ENCODE measurements around the gene ADIPOR1.
"Not testable (repeated sequence)": the region's sequence is repeated elsewhere in the genome, so short reads cannot be mapped to it uniquely, and the experiment has no call there.

ADIPOR1 gene

DNA sequence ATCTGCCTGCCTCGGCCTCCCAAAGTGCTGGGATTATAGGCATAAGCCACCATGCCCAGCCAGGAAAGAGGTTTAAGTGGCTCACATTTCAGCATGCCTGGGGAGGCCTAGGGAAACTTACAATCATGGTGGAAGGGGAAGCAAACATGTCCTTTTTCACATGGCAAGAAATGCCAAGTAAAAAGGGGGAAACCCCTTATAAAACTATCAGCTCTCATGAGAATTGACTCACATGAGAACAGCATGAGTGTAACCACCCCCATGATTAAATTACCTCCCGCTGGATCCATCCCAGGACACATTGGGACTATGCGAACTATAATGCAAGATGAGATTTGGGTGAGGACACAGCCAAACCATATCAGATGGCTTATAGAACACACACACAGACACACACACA is 22.3 kb downstream of the ADIPOR1 start:
- DNase-seq = no peak

GRCh38 chr1:202934755-202935154 is 23.4 kb downstream of the ADIPOR1 start:
- no peak for DNase-seq

DNA sequence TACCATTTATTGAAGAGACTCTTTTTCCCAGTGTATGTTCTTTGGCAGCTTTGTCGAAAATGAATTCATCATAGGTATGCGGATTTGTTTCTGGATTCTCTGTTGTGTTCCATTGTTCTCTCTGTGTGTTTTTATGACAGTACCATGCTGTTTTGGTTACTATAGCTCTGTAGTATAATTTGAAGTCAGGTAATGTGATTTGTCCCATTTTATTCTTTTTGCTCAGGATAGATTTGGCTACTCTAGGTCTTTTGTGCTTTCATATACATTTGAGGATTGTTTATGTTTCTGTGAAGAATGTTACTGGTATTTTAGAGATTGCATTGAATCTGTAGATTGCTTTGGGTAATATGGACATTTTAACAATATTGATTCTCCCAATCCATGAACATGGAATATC is 25.6 kb downstream of the ADIPOR1 start:
- DNase-seq = no peak

- peak; percentile 81 for DNase-seq
These were observed 31.3 kb downstream of the ADIPOR1 start, which contains the start of gene KLHL12 for GRCh38 chr1:202926581-202927491. TSS of gene KLHL12 (minus strand) at chr1:202927234. CDS start at chr1:202925162, 2,072 bp downstream.

DNA sequence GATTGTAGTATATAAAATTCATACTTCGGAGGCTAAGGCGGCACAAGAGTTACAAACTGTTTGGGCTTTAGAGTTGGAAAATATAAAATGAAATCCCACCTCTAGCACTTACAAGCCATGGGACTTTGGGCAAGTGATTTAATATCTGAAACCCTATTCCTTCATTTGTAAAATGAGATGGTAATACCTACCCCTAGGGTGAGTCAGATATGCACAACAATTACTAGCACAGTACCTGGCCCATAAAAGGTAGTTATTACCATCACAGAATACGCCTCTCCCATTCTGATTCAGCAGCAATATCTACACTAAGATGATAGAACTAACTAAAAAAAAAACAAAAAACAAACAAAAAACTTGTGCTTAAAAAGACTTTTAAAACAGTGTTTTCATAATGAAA is 34.6 kb downstream of the ADIPOR1 start:
- no peak for DNase-seq

- DNase-seq = no peak
These were observed 38.5 kb downstream of the ADIPOR1 start for GRCh38 chr1:202919615-202920014.

DNA sequence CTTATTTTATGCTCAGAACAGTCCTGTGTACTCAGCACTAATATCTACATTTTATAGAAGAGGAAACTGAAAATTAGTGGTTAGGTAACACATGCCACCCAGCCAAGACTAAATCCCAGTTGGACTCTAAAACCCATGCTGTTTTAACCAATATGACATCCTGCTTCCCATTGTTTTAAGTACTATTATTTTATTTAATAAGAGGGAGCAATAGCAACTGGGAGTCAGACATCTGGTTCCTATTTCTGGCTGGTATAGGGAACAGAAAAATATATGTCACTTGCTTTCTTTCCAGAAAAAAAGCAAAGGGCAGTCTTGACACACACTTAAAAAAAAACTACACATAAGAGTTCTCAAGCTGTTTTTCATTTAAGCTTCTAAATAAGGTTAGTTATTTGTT is 43.0 kb downstream of the ADIPOR1 start:
- DNase-seq = no peak

DNA sequence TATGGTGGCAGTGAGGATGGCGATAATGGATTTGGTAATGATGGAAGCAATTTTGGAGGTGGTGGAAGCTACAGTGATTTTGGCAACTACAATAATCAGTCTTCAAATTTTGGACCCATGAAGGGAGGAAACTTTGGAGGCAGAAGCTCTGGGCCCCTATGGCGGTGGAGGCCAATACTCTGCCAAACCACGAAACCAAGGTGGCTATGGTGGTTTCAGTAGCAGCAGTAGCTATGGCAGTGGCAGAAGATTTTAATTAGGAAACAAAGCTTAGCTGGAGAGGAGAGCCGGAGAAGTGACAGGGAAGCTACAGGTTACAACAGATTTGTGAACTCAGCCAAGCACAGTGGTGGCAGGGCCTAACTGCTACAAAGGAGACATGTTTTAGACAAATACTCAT is 45.6 kb downstream of the ADIPOR1 start:
- not testable (repeated sequence) for DNase-seq

DNA sequence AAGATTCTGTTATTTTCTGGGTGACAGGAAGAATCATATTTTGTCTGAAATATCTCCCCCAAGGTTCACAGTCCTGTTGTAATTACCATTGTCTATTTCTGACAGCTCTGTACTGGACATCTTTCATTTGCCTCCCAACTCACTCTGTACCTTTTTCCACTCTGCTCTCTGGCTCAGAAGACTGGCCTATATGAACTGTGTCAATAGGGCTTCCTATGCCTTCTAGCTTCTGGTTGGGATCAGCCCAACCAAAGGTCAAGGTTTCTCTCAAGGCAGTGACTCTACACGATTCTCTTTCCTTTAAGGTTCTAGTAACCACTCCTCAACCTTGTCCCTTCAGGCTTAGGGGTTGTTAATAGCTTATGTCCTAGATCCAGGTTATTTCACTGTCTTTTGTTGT is 48.6 kb downstream of the ADIPOR1 start:
- no peak for DNase-seq

DNA sequence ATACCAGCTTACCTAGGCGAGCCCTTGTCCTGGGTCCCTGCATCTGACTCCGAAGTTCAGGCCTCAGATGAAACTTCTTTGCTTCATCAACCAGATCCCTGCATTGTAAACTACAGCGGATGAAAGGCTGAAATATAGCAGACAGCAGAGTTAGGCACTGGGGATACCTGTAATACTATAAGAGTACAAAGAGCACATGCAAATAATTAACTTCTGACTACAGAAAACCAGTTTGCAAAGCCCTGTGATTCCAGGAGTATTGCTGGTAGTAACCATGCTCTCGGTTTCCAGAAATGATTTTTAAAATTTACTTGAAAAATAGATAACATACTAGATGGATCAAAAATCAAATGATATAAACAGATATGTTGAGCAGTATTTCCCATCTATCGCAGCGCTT is 49.1 kb downstream of the ADIPOR1 start:
- DNase-seq = no peak

DNA sequence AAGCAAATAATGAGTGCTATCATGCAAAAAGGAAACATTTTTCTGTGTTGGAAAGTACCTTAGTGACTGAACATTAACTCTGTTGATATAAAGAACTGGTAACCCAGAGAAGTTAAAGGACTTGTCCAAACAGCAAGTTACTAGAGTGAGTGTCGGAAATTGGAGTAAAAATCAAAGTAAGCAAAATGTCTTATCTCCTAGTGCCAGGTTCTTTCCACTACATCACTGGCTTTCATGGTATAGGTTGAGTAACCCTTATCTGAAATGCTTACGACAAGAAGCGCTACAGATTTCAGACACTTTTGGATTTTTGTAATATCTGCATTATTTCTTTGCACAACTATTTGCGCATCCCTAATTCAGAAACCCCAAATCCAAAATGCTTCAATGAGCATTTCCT is 52.8 kb downstream of the ADIPOR1 start:
- DNase-seq = no peak

GRCh38 chr1:202903808-202904207 is 54.3 kb downstream of the ADIPOR1 start:
- not testable (repeated sequence) for DNase-seq

GRCh38 chr1:202901555-202901954 is 56.6 kb downstream of the ADIPOR1 start:
- no peak for DNase-seq

- DNase-seq = no peak
These were observed 65.6 kb downstream of the ADIPOR1 start for GRCh38 chr1:202892501-202892900.
